CD4-positive, alpha-beta T cell treated with Interleukin-17A for 1 hour (primary cell): Measurements from ENCODE around the gene ENTHD1.
"Not testable (repeated sequence)": the region's sequence is repeated elsewhere in the genome, so short reads cannot be mapped to it uniquely, and the experiment has no call there.

ENCODE experiments used
- DNase-seq: peaks from one replicate; pipeline ENCODE4 v3.0.0-alpha.2; 2020

The ENTHD1 gene

GRCh38 chr22:39896313-39896996 lies 2.9 kb upstream of the ENTHD1 start:
- DNase-seq: no peak

DNA sequence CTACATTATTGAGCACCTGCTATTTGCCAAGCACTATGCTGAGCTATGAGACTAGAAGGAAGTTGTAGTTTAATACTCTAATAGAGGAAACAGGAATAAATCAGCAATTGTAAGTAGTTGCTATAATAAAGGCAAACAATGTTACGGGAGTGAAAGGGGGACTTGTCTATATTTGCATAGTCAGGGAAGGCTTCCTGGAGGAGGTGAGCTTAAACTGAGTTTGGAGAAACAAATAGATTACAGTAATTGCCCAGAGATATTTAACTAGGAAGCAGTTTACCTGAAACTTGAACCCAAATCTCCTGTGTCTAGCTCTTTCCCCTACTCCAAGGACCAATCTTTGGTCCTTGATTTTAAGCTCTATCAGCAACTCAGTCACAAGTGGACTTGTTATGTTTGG lies 2.1 kb upstream of the ENTHD1 start:
- DNase-seq: no peak

GRCh38 chr22:39894554-39895092 lies 1.1 kb upstream of the ENTHD1 start:
- DNase-seq: no peak

DNA sequence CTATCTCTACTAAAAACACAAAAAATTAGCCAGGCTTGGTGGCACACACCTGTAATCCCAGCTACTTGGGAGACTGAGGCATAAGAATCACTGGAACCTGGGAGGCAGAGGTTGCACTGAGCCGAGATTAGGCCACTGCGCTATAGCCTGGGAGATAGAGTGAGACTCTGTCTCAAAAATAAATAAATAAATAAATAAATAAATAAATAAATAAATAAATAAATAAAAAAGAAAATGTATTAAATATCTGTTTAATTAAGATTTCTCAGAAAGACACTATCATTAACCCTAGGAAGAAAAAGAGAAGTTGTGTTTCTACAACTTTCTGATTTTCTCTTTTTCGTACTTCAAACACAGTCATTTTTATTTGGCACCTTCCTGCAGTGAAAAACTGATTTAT lies 3.6 kb downstream of the ENTHD1 start:
- DNase-seq: not testable (repeated sequence)

GRCh38 chr22:39883057-39883456 lies 10.5 kb downstream of the ENTHD1 start:
- no peak for DNase-seq

- no peak for DNase-seq
Observed at GRCh38 chr22:39880722-39881121, 12.8 kb downstream of the ENTHD1 start.

DNA sequence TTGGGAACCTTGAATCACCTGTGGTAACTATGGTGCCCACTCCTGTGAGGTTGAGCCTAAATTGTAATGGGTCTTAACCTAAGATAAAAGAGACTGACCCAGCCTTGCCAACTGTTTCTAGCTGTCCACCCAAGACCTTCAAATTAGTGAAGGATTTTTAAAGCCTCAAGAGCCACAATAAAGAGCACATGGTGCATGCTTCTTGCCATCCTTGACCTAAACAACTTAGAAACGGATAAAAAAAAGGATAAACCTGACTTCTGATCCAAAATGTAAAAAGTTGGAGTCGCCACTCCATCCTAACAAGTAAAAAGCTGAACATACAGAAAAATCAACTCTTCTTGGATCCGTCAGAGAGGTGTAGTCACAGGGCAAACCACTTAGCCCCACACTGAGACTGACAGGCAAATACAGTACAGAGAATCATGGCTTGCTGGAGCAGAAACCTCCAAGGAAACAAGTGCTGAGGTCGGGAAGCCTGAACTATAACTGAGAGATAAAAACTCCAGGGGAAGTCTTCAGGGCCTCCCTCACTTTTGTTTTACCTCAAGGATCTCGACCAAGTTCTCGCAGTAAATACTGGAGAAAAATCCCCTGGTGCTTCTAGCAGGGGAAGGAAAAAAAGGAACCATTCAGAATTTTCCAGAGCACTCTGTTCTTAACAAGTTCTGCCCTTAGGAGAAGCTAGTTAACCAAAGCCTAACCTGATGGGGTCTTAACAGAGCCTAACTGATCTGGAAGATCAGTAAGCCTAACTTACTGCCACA lies 16.3 kb downstream of the ENTHD1 start:
- DNase-seq: no peak

DNA sequence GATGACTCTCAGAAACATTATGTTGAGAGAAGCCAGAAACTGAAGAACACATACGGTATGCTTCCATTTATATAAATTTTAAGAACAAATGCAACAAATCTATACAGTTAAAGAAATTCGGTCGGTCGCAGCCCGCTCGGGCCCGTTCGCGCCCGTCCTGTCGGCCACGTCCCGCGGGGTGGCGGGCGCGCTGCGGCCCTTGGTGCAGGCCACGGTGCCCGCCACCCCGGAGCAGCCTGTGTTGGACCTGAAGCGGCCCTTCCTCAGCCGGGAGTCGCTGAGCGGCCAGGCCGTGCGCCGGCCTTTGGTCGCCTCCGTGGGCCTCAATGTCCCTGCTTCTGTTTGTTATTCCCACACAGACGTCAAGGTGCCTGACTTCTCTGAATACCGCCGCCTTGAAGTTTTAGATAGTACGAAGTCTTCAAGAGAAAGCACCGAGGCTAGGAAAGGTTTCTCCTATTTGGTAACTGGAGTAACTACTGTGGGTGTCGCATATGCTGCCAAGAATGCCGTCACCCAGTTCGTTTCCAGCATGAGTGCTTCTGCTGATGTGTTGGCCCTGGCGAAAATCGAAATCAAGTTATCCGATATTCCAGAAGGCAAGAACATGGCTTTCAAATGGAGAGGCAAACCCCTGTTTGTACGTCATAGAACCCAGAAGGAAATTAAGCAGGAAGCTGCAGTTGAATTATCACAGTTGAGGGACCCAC lies 18.2 kb downstream of the ENTHD1 start:
- DNase-seq: not testable (repeated sequence)

DNA sequence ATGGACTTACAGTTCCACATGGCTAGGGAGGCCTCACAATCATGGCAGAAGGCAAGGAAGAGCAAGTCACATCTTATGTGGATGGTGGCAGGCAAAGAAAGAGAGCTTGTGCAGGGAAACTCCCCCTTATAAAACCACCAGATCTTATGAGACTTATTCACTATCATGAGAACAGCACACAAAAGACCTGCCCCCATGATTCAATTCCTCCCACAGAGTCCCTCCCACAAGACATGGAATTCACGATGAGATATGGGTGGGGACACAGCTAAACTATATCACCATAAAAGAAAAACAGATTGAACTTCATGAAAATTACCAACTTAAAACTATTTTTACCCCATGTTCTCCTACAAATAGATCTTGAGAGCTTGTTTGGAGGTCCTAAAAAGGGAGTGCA lies 19.6 kb downstream of the ENTHD1 start:
- no peak for DNase-seq

GRCh38 chr22:39872548-39872947 lies 21.0 kb downstream of the ENTHD1 start:
- no peak for DNase-seq

- DNase-seq: no peak
Observed at GRCh38 chr22:39871008-39871798, 22.4 kb downstream of the ENTHD1 start.

- not testable (repeated sequence) for DNase-seq
Observed at GRCh38 chr22:39869797-39870196, 23.8 kb downstream of the ENTHD1 start.

- no peak for DNase-seq
Observed at GRCh38 chr22:39868741-39869140, 24.8 kb downstream of the ENTHD1 start.

GRCh38 chr22:39859903-39860588 lies 33.5 kb downstream of the ENTHD1 start:
- DNase-seq: no peak

DNA sequence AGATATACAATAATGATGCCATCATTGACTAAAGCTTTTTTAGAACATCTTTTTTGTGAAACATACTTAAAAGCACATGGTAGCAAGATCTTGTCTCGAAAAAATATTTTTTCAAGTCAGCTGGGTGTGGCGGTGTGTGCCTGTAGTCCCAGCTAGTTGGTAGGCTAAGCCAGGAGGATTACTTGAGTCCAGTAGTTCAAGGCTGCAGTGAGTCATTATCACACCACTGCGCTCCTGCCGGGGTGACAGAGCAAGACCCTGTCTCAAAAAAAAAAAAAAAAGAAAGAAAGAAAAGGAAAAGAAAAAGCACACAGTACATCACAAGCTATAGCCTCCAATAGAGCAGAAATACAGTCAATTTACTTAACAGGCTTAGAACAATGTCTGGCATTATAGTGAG lies 37.0 kb downstream of the ENTHD1 start:
- no peak for DNase-seq

DNA sequence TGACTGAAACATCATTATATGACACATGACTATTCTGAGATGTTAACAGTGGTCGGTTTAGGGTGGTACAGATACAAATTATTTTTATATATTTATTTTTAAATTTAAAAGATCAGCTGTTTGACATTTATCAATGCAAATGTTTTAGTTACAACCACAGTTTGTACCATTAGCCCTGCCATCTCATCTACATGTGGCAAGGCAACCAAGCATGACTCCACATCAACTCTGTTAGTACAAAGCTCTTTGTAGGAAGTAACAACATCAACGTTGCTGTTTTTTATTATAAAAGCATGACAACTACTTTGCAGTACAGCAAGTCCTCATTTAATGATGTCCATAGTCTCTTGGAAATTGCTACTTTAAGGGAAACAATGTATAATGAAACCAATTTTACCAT lies 40.8 kb downstream of the ENTHD1 start:
- no peak for DNase-seq

- no peak for DNase-seq
Observed at GRCh38 chr22:39851606-39852315, 41.8 kb downstream of the ENTHD1 start.

GRCh38 chr22:39847477-39847876 lies 46.1 kb downstream of the ENTHD1 start:
- DNase-seq: no peak

GRCh38 chr22:39846539-39846938 lies 47.0 kb downstream of the ENTHD1 start:
- not testable (repeated sequence) for DNase-seq

DNA sequence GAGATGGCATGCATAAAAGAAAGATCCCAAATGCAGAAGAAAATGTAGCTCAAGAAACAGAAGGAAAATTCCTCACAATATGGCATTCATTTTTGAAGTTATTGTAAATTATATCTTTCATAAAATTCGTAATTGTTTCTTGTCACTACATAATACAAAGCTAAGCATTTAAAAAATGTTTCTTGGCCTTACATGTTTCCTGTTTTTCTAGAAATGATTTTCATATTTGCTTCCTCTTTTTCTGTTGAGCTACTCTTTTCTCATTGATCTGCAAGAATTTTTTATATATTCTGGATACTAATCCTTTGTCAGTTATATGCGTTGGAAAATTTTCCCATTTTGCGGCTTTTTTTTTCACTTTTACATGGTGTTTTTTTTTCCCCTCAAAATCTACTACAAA lies 48.0 kb downstream of the ENTHD1 start:
- no peak for DNase-seq

DNA sequence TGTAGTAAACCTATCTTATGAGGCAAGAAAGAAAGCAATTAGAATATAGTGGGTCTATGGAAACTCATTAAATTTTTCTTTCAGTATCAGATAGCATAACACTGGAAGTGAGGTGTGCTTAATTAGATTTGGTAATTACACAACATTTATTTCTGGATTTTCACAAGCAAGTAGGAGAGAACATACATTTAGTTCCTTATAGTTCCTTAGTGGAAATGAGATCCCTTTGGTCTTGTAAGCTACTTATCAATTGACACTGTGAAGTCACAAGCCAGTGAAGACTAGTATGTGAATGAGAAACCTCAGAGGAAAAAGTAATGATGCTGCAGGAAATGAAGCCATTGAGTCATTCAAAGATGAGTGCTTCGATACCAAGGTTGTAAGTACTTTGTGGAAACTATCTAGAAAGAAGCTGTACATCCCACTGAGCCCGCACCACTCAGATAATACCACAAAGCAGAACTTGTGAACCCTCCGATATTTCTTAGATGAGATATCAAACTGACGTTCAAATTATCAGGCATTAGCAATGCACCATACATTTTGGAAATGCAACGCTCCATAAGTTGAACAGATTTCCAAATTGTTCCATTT lies 53.5 kb downstream of the ENTHD1 start:
- DNase-seq: peak; percentile 20
